ENCODE measurements around the gene HAS3.
"Not testable (repeated sequence)": the region's sequence is repeated elsewhere in the genome, so short reads cannot be mapped to it uniquely, and the experiment has no call there.

Gene HAS3

GRCh38 chr16:69116256-69116875, 10.9 kb downstream of the HAS3 start:
- no peak for DNase-seq

GRCh38 chr16:69116906-69117305, 11.5 kb downstream of the HAS3 start:
- DNase-seq: no peak

- DNase-seq: no peak
Measured at GRCh38 chr16:69118468-69118867, 13.0 kb downstream of the HAS3 start.

GRCh38 chr16:69118994-69119393, 13.5 kb downstream of the HAS3 start:
- DNase-seq: no peak

GRCh38 chr16:69119536-69119935, 14.1 kb downstream of the HAS3 start:
- no peak for DNase-seq

- DNase-seq: no peak
Measured at GRCh38 chr16:69120096-69120664, 14.7 kb downstream of the HAS3 start.

GRCh38 chr16:69123910-69124309, 18.5 kb downstream of the HAS3 start:
- DNase-seq: peak; percentile 27 to 62

GRCh38 chr16:69124406-69124805, 19.0 kb downstream of the HAS3 start:
- DNase-seq: not testable (repeated sequence)

GRCh38 chr16:69124961-69125360, 19.5 kb downstream of the HAS3 start:
- not testable (repeated sequence) for DNase-seq

GRCh38 chr16:69126221-69126620, 20.8 kb downstream of the HAS3 start:
- no peak for DNase-seq

GRCh38 chr16:69126801-69127200, 21.3 kb downstream of the HAS3 start:
- not testable (repeated sequence) for DNase-seq

- DNase-seq: no peak
Measured at GRCh38 chr16:69127966-69128510, 22.6 kb downstream of the HAS3 start.

- no peak for DNase-seq
Measured at GRCh38 chr16:69130461-69130860, 25.0 kb downstream of the HAS3 start.

- peak in 1 of 2 experiments; percentile 6 for DNase-seq
Measured at GRCh38 chr16:69131167-69131838, 25.9 kb downstream of the HAS3 start.

GRCh38 chr16:69131839-69132423, 26.5 kb downstream of the HAS3 start:
- DNase-seq: peak in 1 of 2 experiments; percentile 67

- peak; percentile 3 to 71 for DNase-seq
Measured at GRCh38 chr16:69132424-69133252, 27.2 kb downstream of the HAS3 start, which contains the start of the genes CHTF8 and UTP4. Gene CHTF8 (minus strand): TSS chr16:69132588. CDS start chr16:69121458, 11,130 bp downstream. Gene UTP4 (plus strand): TSS chr16:69132649. CDS start chr16:69133460, 811 bp downstream.

- DNase-seq: no peak
Measured at GRCh38 chr16:69133373-69133954, 28.0 kb downstream of the HAS3 start.

- DNase-seq: no peak
Measured at GRCh38 chr16:69138608-69139007, 33.2 kb downstream of the HAS3 start.

- not testable (repeated sequence) for DNase-seq
Measured at GRCh38 chr16:69139464-69139863, 34.0 kb downstream of the HAS3 start.

GRCh38 chr16:69141014-69141413, 35.6 kb downstream of the HAS3 start:
- DNase-seq: no peak

- no peak for DNase-seq
Measured at GRCh38 chr16:69141936-69142335, 36.5 kb downstream of the HAS3 start.

GRCh38 chr16:69143116-69143515, 37.7 kb downstream of the HAS3 start:
- DNase-seq: no peak
